ENCODE results near the gene DNAL4. TPM values are rescaled to one million over a fixed set of nuclear protein-coding genes. Genes with fewer than 3 reads are reported as not detected.
"Not testable (repeated sequence)": the region's sequence is repeated elsewhere in the genome, so short reads cannot be mapped to it uniquely, and the experiment has no call there.

Gene DNAL4
- total RNA-seq, 2 experiments from 2014 or later, result 5.5 to 6.0 TPM

- TF ChIP-seq CTCF (IDR thresholded peaks at IDR 0.05), result no peak
- ChIA-PET POLR2A (no interaction called here), CTCF (no interaction called here)
- Mint-ChIP-seq H3K4me3 (no peak overlapping the region), H3K27ac (no peak overlapping the region), H3K4me1 (ENCODE audit: low read depth) (no peaks in the 10 kb centered on the region), H3K9me3 (no peaks in the 10 kb centered on the region), H3K27me3 (peaks cover 6% of the 10 kb centered on the region), H3K36me3 (ENCODE audit: low read depth) (no peaks in the 10 kb centered on the region)
- no peak for ATAC-seq
- intact Hi-C loops (cut with micrococcal nuclease), result no loop called here
- no peak for DNase-seq
Observed at GRCh38 chr22:38815842-38816241, 21.9 kb upstream of the DNAL4 start.

GRCh38 chr22:38811241-38811640 is 17.3 kb upstream of the DNAL4 start:
- Mint-ChIP-seq H3K4me1 (ENCODE audit: low read depth) (no peaks in the 10 kb centered on the region), H3K4me3 (no peak overlapping the region), H3K27me3 (peaks cover 8% of the 10 kb centered on the region), H3K9me3 (peaks cover 7% of the 10 kb centered on the region), H3K27ac (no peak overlapping the region), H3K36me3 (ENCODE audit: low read depth) (peaks cover 1% of the 10 kb centered on the region)
- no peak for ATAC-seq
- CTCF ChIA-PET, result no interaction called here
- POLR2A ChIA-PET, result no interaction called here
- TF ChIP-seq CTCF (IDR thresholded peaks at IDR 0.05), result no peak
- DNase-seq, result no peak
- intact Hi-C loops (cut with micrococcal nuclease), result no loop called here

- H3K36me3 Mint-ChIP-seq (ENCODE audit: low read depth); H3K27me3 Mint-ChIP-seq; H3K4me3 Mint-ChIP-seq; H3K9me3 Mint-ChIP-seq; CTCF ChIA-PET; POLR2A ChIA-PET; intact Hi-C loops (cut with micrococcal nuclease); H3K27ac Mint-ChIP-seq; H3K4me1 Mint-ChIP-seq (ENCODE audit: low read depth); DNase-seq; ATAC-seq: not testable (repeated sequence)
Observed at GRCh38 chr22:38805041-38805593, 11.2 kb upstream of the DNAL4 start.

- no peak for TF ChIP-seq CTCF (IDR thresholded peaks at IDR 0.05)
- Mint-ChIP-seq H3K9me3 (no peaks in the 10 kb centered on the region), H3K27me3 (peaks cover 4% of the 10 kb centered on the region), H3K27ac (no peak overlapping the region), H3K36me3 (ENCODE audit: low read depth) (no peaks in the 10 kb centered on the region), H3K4me1 (ENCODE audit: low read depth) (peaks cover 12% of the 10 kb centered on the region), H3K4me3 (no peak overlapping the region)
- CTCF ChIA-PET, result interaction anchor here (0.9 to 1.4 kb wide), 2 partner anchors 35 to 368 kb away, joined by 3 read pairs; no protein-coding TSS in a partner anchor
- POLR2A ChIA-PET, result no interaction called here
- DNase-seq, result no peak
- no peak for ATAC-seq
- intact Hi-C loops (cut with micrococcal nuclease), result no loop called here
Observed at GRCh38 chr22:38802671-38803121, 8.8 kb upstream of the DNAL4 start.

- DNase-seq (no peak), ATAC-seq (no peak)
- TF ChIP-seq CTCF (IDR thresholded peaks at IDR 0.05), result no peak
- intact Hi-C loops (cut with micrococcal nuclease), result no loop called here
- Mint-ChIP-seq H3K4me3 (no peak overlapping the region), H3K36me3 (ENCODE audit: low read depth) (no peaks in the 10 kb centered on the region), H3K27me3 (peaks cover 6% of the 10 kb centered on the region), H3K27ac (no peak overlapping the region), H3K9me3 (no peaks in the 10 kb centered on the region), H3K4me1 (ENCODE audit: low read depth) (peaks cover 14% of the 10 kb centered on the region)
- POLR2A ChIA-PET, result no interaction called here
- CTCF ChIA-PET, result interaction anchor here (0.9 to 1.3 kb wide), 2 partner anchors 10 to 30 kb away, joined by 3 read pairs; no protein-coding TSS in a partner anchor
Observed at GRCh38 chr22:38799265-38800002, 5.5 kb upstream of the DNAL4 start.

Data from activated CD8-positive, alpha-beta T cell treated with anti-CD3 and anti-CD28 coated beads for 36 hours (primary cell).